GM19240 (cell line): ENCODE measurements around the gene DLX2.

Experiments
- DNase-seq: peaks from one replicate; pipeline ENCODE4 v3.0.0; 2011; ENCODE audit warnings: low spot score; ENCODE audit not compliant: insufficient read length

DLX2 gene

DNA sequence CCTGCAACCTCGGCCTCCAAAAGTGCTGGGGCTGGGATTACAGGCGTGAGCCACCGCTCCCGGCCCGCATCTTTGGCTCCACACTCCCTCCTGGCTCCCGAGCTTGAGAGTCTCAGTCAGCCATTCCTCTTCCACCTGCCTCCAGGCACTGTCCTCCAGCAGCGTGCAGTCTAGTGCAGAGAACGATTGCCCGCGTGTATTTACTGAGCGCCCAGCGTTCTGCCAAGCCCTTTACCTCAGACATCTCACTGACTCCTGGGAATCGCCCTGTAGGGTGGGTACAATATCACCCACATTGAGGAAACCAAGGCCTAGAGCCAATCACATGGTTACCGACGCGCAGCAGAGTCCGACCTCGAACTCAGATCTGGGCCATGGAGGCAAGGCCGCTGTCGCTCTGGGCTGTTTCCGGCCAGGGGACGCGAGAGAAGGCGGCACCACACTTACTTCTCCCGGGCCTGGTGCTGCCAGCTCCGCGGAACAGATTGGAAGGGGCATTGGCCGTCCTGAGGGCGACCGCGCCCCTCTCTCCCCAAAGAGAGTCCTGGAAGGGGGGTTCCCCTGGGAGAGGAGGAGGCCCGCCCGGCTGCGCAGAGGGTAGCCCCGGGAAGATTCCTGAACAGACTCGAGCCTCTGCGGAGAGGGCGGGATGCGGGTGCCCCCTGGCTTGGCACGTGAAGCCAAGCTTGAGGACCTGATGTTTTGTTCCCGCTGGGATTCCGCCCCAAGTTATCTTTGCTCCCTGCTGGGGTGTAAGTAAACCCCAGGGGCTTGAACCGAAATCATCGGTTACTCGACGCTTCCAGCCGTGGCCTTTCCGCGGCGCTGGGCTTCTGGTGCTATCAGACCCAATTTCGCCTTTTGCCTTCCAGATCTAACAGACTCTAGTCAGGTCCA lies 5.2 kb upstream of the DLX2 start:
- DNase-seq, result no peak

GRCh38 chr2:172106108-172106961 lies 3.6 kb upstream of the DLX2 start:
- DNase-seq, result no peak

GRCh38 chr2:172105471-172106107 lies 2.9 kb upstream of the DLX2 start:
- DNase-seq, result no peak

GRCh38 chr2:172103471-172104272 lies 972 bp upstream of the DLX2 start:
- DNase-seq, result no peak

DNA sequence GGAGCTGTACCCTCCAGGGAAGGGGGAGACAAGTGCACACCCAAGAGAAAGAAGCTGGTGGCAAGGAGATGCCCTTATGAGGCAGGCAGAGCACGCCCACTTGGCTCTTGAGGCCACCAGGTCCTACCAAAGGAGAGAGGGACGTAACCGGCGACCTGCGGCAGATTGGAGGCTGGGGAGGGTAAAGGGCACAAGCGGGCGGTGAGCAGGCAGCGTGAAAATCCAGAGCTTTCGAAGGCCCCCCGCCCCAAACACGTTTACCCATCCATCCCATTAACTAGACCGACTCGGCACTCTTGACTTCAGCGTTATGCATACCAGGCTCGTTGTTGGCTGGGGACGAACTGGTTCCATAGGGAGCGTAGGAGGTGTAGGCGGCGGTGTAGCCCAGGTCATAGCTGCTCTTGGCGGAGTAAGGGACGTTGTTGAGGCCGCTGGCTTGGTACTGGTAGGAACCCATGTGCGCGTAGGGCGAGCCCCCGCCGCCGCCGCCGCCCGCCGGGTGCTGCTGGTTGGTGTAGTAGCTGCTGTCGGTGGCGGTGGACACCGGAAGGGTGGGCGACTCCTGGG lies 794 bp downstream of the DLX2 start:
- DNase-seq, result no peak

DNA sequence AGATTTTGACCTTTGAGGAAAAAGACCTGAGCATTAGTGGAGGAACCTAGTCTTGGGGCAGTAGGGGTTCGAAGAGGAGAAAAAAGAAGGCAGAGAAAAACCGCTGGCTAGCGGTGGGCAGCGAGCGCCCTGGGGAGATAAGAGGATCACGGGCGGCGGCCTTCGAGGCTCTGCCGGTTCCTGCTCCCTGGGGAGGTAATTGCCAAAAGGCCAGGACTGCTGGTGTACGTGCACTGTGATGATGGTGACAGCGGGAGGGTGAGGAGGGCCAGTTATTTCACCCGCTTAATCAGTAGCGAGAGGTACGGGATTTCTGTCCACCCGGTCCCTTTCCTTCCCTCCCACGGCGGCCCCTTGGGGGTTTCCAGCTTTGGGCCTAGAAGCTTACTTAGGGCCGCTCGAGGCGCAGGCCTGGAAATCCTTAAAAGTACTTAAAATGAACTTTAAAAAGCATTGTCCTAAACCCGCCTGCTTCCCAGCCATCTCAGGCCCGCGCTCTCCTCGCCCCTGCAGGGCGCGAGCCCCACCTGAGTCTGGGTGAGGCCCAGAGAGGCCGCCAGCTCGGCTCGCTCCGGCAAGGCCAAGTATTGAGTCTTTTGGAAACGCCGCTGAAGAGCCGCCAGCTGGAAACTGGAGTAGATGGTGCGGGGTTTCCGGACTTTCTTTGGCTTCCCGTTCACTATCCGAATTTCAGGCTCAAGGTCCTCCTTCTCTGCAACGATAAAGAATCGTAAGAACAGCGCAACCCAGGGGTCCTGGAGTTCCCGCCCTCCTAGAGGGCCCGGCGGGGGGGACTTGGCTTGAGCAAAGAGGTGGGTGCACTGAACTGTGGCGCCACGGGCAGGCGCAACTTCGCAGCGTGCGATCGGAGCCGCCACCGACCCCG lies 1.5 kb downstream of the DLX2 start:
- DNase-seq, result no peak

- DNase-seq, result no peak
Measured at GRCh38 chr2:172100080-172100934, 2.4 kb downstream of the DLX2 start.

DNA sequence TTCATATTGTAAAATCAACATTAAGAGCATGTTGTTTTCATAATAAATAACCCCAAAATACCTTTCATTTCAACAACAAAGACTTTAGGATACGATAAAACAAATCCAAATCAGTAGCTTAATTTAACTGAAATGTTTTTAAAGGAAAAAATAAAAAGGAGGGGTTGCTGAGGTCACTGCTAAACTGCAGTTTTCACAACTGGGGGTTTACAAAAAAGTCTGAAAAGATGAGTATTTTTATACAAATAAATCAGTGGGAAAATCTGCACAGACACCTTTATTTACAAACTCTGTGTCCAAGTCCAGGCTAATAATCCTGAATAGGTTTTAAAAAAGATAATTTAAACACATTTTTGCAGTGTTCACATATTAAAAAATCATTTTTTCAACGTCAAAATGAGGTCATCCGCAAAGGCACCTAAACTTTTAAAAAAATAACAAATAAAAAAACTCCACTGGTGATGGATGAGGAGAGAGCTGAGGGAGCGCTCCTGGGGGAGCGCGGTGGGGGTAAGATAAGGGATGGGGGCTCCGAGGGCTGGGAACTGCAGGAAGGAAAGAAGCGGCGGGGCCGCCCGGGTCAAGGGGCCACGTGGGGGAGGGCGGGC lies 3.1 kb downstream of the DLX2 start:
- no peak for DNase-seq

GRCh38 chr2:172098650-172099471 lies 3.8 kb downstream of the DLX2 start:
- DNase-seq, result no peak

GRCh38 chr2:172098287-172098649 lies 4.4 kb downstream of the DLX2 start:
- no peak for DNase-seq

DNA sequence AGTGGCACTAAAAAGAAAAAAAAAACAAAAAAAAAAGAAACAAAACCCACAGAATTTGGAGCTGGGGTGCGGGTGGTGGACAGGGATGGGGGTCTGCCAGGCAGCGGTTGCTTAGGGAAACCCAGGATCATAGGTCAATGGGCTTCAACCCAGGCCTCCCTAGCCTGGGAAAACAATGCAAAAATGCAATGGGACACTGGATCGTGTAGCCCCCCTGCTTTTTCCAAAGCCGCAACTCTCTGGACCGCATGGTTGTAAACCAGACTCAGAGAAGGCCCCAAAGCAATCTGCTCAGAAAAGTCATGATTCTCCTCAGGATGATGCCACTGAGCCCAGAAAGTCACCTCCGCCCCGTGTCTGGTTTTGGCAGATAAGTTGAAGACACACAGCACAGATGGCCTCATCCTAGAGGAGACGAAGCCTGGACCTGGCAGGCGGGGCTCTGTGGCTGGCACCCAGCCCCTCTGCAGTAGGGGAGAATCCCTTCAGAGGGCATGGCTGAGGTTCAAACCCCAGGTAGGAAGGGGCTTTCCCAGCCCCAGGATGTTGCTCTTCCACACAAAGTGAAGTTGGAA lies 5.1 kb downstream of the DLX2 start:
- DNase-seq, result no peak

GRCh38 chr2:172096626-172097547 lies 5.8 kb downstream of the DLX2 start:
- DNase-seq, result no peak

- no peak for DNase-seq
Measured at GRCh38 chr2:172095905-172096625, 6.6 kb downstream of the DLX2 start.

DNA sequence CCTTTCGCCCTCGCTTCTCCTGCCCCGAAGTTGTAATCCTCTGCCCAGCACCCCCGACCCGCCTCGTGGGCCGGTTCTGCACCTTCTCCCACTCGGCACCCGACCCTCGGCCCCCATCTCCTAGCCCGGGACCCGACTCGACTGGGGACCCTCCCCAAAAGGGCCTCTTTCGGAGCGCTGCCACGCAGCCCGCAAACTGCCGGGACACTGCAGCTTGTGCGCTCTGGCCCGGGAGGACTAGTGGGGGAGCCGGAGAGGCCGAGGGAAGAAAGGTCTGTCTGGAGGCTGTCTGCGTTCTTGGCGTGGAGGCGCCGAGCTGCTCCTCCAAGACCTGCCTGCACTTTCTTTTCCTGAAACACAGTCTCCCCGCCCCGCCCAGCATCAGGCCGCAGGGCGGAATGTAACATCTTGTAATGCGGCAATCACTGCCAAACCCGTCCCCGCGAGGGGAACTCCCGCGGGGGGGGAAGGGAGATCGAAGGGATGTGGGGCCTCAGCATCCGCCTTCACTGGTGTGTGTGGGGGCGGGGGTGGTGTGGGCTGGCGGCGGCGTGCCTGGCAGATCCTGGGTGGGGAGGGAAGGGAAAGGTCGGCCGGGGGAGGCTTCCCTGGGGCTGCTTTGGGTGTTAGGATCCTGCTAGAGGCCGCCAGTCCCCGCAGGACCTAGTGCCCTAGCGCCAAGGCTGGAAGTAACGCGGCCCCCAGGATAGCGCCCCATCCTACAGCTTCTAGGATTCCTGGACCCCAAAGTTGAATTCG lies 7.4 kb downstream of the DLX2 start:
- no peak for DNase-seq
